Right ventricle myocardium superior (tissue), 1 donor: ENCODE measurements around the gene PDE3A. TPM values are rescaled to one million over a fixed set of nuclear protein-coding genes. Genes with fewer than 3 reads are reported as not detected.

Experiments used
- ATAC-seq: fragments of 200-7000 bp; cut with Tn5 transposase; one replicate; pipeline ENCODE4 v1.9.1; 2020; ENCODE audit warnings: mild to moderate bottlenecking; ENCODE audit not compliant: poor library complexity
- DNase-seq: peaks from one replicate; pipeline ENCODE4 v3.0.0-alpha.2; 2020
- intact Hi-C: fragments of 100-400 bp; cut with DNase I; formaldehyde crosslinking; loops from one replicate; pipeline ENCODE4 v1.11.2; 2022
- total RNA-seq: library from RNA; stranded (reverse); fragmentation: NEBNext Ultra II Directional; extraction: Animal tissue kit (Norgen Biotek cat#: 25700); gene quantifications from one replicate; pipeline ENCODE4 v1.2.1, GENCODE V29; 2021
- donor health status: DM: no; HTN: yes; CAD: no; lungs with severe emphysema.

The PDE3A gene
- total RNA-seq, 1 donor from 2014 or later: 153 TPM

- DNase-seq: no peak
- no peak for ATAC-seq
- intact Hi-C loops: no loop called here
Observed at GRCh38 chr12:20474443-20474842, 106.1 kb downstream of the PDE3A start.

- DNase-seq (no peak), ATAC-seq (no peak)
- intact Hi-C loops: no loop called here
Observed at GRCh38 chr12:20475542-20475941, 107.2 kb downstream of the PDE3A start.

- intact Hi-C loops: no loop called here
- no peak for ATAC-seq
- no peak for DNase-seq
Observed at GRCh38 chr12:20476551-20476950, 108.2 kb downstream of the PDE3A start.

GRCh38 chr12:20477255-20477654, 108.9 kb downstream of the PDE3A start:
- intact Hi-C loops: no loop called here
- DNase-seq: no peak
- no peak for ATAC-seq

GRCh38 chr12:20477672-20478071, 109.3 kb downstream of the PDE3A start:
- ATAC-seq (no peak), DNase-seq (no peak)
- intact Hi-C loops: no loop called here

DNA sequence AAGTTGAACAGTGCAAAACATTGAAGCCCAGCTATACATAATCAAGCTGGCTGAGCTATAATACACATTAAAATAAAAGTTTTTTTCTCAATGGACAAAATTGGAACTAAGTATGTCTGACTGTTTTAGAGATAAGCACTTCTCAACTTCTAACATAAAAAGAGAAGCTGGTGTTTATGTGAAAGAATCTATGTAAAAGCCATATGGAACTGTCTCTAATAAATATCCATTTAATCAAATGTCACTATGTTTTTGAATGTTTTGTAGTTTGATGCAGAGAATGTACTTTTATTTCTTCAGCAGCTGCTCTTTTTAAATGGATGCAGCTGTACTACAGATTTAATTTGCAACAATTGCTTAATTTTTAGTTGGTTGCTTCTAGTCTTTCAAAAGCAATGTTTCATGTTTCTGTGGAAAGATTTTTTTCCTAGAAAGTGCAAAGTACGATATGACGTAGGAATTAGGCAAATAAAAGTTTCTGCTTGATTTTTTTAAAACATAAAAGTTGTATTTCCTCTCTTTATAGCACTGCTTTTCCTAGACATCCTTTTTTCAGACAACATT, 114.2 kb downstream of the PDE3A start:
- intact Hi-C loops: no loop called here
- no peak for ATAC-seq
- DNase-seq: no peak

DNA sequence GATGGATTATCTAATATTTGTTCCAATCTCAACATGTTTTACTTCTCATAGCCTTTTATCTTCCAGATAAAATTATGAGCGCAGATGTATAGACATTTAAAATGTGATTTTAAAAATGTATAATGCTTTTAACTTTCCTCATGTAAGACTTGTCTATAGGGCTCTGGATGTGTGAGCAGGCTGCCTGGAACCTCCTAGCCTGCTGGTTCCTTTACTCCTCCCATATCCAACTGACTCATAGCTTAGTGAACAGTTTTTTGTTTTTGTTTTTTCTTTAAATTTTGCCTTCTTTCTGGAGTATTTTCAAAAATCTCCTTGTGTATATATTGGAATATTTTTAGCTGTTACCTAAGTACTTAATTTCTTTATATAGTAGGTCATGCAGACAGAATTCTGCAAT, 115.4 kb downstream of the PDE3A start:
- DNase-seq (no peak), ATAC-seq (no peak)
- intact Hi-C loops: no loop called here

DNA sequence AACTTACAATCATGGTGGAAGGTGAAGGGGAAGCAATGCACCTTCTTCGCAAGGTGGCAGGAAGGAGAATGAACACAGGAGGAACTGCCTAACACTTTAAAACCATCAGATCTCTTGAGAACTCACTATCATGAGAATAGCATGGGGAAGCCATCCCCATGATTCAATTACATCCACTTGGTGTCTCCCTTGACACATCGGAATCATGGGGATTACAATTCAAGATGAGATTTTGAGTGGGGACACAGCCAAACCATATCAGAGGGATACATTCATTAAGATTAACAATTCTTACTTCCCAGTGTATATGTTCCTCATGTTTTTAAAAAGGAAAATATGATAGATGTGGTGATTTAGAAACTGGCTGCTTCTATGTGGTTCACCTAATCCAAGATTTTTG, 117.9 kb downstream of the PDE3A start:
- no peak for DNase-seq
- intact Hi-C loops: no loop called here
- peak; percentile 3 for ATAC-seq

GRCh38 chr12:20487519-20487918, 119.2 kb downstream of the PDE3A start:
- intact Hi-C loops: no loop called here
- ATAC-seq (no peak), DNase-seq (no peak)

DNA sequence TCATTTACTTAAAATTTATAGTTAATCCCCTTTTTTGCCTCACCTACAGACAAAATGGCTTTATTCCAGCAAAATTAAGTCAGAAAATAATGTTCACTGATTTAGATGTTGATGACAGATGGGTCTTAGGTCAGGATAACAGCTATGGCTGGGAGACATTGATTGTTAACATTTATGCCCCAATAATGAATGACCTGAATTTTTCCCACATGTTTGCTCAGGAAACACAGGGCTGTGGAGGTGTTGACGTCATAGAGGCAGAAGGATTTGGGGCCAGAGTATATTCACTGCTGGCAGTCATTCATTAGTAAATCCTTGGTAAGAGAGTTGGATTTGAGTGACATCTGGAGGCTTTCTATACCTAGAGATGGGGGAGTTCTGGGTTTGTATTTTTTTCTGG, 121.3 kb downstream of the PDE3A start:
- ATAC-seq (no peak), DNase-seq (no peak)
- intact Hi-C loops: no loop called here

DNA sequence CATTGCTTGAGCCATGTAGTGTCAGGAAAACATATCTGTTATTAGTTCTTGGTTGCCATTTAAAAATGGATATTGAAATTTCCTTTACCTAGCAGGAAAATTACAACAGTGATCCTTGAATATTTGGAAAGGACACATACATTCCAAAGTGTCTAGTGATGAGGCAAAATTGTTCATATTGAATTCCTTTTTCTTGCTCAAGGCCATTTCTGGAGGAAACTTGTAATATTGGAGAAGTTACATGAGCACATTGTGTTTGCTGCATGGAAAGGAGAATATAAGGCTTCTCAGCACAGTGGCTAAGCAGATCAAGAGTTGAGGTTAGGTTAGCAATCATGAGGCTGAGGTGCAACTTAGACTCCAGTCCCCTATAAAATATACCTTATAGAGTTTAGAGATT, 121.9 kb downstream of the PDE3A start:
- ATAC-seq (no peak), DNase-seq (no peak)
- intact Hi-C loops: no loop called here

DNA sequence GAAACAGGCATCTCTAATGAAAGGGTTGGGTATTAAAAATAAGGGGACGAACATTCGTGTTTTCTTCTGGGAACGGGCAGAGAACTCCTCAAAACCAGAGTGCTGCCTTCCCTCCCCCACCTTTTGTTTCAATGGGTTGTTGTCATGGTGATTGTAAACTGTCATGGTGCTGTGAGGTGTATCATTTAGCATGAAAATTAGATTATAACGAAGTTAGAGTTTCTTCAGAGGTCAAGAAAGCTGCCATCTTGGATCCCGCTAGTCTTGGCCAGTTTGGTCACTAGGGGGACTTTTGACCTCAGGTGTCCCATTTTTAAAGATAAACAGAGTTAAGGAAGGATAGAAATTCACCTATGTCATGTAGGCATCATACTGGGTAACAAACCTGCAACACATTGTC, 123.0 kb downstream of the PDE3A start:
- no peak for ATAC-seq
- no peak for DNase-seq
- intact Hi-C loops: no loop called here

- intact Hi-C loops: no loop called here
- ATAC-seq (no peak), DNase-seq (no peak)
Observed at GRCh38 chr12:20492251-20492760, 124.0 kb downstream of the PDE3A start.

DNA sequence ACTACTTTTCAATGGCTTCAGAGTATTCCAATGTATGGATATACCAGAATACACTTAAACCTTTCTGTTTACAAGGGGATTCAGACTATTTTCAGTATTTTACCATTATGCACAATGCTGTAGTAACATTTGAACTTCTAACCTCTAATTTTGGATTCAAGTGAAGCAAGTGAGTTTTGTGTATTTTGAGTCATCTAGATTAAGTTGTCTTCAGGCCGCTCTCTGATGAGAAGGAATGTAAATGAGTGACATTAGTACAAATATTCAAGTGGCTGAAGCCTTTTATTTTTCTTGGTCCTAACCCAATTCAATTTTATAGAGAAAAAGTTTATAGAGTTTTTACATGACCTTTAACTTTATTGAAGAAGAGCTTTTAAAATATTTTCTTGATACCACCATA, 125.6 kb downstream of the PDE3A start:
- DNase-seq: no peak
- ATAC-seq: no peak
- intact Hi-C loops: no loop called here

DNA sequence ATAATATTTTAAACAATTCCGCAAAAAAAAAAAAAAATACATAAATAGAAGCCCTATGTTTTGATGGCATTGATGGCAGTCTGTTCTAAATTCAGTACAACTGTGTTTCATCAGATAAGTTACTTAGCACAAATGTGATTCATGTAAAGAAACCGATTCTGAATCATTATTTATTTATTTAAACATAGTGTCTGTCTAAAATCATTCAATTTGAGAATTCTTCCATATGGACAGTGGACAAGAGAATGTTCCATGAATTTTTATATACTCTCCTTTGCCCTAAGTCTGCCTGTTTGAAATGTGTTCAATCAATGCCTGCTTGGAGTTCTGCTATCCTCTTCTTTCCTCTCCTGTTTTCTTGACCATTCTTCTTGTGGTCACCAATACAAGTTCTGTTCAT, 126.5 kb downstream of the PDE3A start:
- DNase-seq (no peak), ATAC-seq (no peak)
- intact Hi-C loops: no loop called here

GRCh38 chr12:20495997-20496396, 127.7 kb downstream of the PDE3A start:
- intact Hi-C loops: no loop called here
- ATAC-seq (no peak), DNase-seq (no peak)

- ATAC-seq (no peak), DNase-seq (no peak)
- intact Hi-C loops: no loop called here
Observed at GRCh38 chr12:20497707-20498106, 129.4 kb downstream of the PDE3A start.

DNA sequence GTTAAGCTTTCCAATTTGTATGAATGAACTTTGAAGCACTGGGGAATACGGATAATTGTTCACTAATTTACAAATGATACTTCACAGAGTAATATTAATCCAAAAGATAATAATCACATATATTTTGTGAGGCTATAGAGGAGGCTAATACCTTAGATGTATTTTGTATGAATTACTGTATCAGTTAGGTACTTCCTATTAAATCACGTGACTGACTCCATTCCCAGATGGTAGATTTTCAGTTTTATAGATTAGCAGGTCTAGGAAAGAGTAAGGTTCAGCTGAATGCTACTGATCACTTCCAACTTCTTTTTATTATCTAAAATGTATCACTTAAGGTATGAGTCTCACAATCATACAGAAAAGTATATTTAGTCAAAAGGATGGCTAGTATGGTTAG, 133.6 kb downstream of the PDE3A start:
- intact Hi-C loops: no loop called here
- no peak for ATAC-seq

DNA sequence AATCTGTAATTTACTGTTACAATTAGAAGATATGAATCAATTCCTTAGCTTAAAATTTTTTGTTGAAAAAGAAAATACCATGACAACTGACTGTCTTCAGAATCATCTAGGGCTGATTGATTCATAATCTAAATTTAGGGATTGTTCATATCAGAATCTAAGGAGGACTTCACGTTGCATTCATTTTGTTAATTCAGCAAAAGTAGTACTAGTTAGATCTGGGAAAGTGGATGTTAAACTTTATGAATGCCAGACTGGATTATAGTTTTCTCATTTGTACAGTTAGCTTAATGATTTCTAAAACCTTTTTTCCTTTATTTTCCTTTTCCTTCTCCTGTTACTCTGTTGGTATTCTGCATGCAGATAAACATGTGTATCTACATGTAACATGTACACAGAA, 135.5 kb downstream of the PDE3A start:
- intact Hi-C loops: no loop called here
- no peak for ATAC-seq
- no peak for DNase-seq

More for the DNA sequence above, 133.6 kb downstream of the PDE3A start:
- no peak for DNase-seq

GRCh38 chr12:20505056-20505455, 136.7 kb downstream of the PDE3A start:
- no peak for ATAC-seq
- intact Hi-C loops: no loop called here

GRCh38 chr12:20507056-20507455, 138.7 kb downstream of the PDE3A start:
- DNase-seq (no peak), ATAC-seq (no peak)
- intact Hi-C loops: no loop called here

More at GRCh38 chr12:20505056-20505455, 136.7 kb downstream of the PDE3A start:
- DNase-seq: no peak
